ENCODE results near the gene TEKTIP1.

TEKTIP1 gene

GRCh38 chr19:3585301-3586126, 46.5 kb downstream of the TEKTIP1 start, which contains the start of gene GIPC3:
GIPC3 (plus strand) TSS chr19:3585478; CDS start chr19:3585598, 120 bp downstream.
- DNase-seq (ENCODE audit: low read depth), result no peak

GRCh38 chr19:3586127-3586626, 47.2 kb downstream of the TEKTIP1 start:
- DNase-seq (ENCODE audit: low read depth), result no peak

- DNase-seq (ENCODE audit: low read depth), result no peak
Observed at GRCh38 chr19:3586707-3587346, 47.9 kb downstream of the TEKTIP1 start.

- no peak for DNase-seq (ENCODE audit: low read depth)
Observed at GRCh38 chr19:3589439-3589838, 50.5 kb downstream of the TEKTIP1 start.

GRCh38 chr19:3589949-3590348, 51.0 kb downstream of the TEKTIP1 start:
- DNase-seq (ENCODE audit: low read depth), result no peak

- no peak for DNase-seq (ENCODE audit: low read depth)
Observed at GRCh38 chr19:3590991-3591659, 52.2 kb downstream of the TEKTIP1 start.

- no peak for DNase-seq (ENCODE audit: low read depth)
Observed at GRCh38 chr19:3591876-3592613, 53.1 kb downstream of the TEKTIP1 start.

GRCh38 chr19:3593156-3593555, 54.2 kb downstream of the TEKTIP1 start:
- no peak for DNase-seq (ENCODE audit: low read depth)
